ENCODE results near the gene INPP5D.

- TF ChIP-seq TCF4 (CRISPR knock-in tag; IDR thresholded peaks at IDR 0.05; ENCODE audit: borderline replicate concordance): no peak
- no peak for TF ChIP-seq PPARA (CRISPR knock-in tag; IDR thresholded peaks at IDR 0.05; ENCODE audit: borderline replicate concordance)
- no peak for TF ChIP-seq ZNF70 (CRISPR knock-in tag; IDR thresholded peaks at IDR 0.05)
These were observed 187.0 kb downstream of the INPP5D start for GRCh38 chr2:233247116-233247515.

Data from SK-N-SH treated with all-trans-retinoic acid at 6 μM for 48 hours (cell line).